Measurements from ENCODE around the gene MICAL3. TPM values are rescaled to one million over a fixed set of nuclear protein-coding genes. Genes with fewer than 3 reads are reported as not detected.
A peak's percentile ranks its signal among the peaks of the same experiment; 100 is the strongest.

MICAL3 gene
- total RNA-seq, 1 donor from 2014 or later = 47.9 TPM

- no peak for DNase-seq (ENCODE audit: extremely low spot score, unreplicated experiment)
- H3K4me3 Mint-ChIP-seq (ENCODE audit: unreplicated experiment) = no peak overlapping the region
- no peak overlapping the region for H3K27ac Mint-ChIP-seq (ENCODE audit: unreplicated experiment)
- H3K36me3 Mint-ChIP-seq (ENCODE audit: unreplicated experiment) = no peaks in the 10 kb centered on the region
- peaks cover 38% of the 10 kb centered on the region for H3K4me1 Mint-ChIP-seq (ENCODE audit: unreplicated experiment)
- TF ChIP-seq, protein P1, sequence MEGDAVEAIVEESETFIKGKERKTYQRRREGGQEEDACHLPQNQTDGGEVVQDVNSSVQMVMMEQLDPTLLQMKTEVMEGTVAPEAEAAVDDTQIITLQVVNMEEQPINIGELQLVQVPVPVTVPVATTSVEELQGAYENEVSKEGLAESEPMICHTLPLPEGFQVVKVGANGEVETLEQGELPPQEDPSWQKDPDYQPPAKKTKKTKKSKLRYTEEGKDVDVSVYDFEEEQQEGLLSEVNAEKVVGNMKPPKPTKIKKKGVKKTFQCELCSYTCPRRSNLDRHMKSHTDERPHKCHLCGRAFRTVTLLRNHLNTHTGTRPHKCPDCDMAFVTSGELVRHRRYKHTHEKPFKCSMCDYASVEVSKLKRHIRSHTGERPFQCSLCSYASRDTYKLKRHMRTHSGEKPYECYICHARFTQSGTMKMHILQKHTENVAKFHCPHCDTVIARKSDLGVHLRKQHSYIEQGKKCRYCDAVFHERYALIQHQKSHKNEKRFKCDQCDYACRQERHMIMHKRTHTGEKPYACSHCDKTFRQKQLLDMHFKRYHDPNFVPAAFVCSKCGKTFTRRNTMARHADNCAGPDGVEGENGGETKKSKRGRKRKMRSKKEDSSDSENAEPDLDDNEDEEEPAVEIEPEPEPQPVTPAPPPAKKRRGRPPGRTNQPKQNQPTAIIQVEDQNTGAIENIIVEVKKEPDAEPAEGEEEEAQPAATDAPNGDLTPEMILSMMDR (IDR thresholded peaks at IDR 0.05) = no peak
- no peaks in the 10 kb centered on the region for H3K9me3 Mint-ChIP-seq (ENCODE audit: unreplicated experiment)
- no peaks in the 10 kb centered on the region for H3K27me3 Mint-ChIP-seq (ENCODE audit: unreplicated experiment)
Observed at GRCh38 chr22:17778412-17778976, 245.9 kb downstream of the MICAL3 start.

DNA sequence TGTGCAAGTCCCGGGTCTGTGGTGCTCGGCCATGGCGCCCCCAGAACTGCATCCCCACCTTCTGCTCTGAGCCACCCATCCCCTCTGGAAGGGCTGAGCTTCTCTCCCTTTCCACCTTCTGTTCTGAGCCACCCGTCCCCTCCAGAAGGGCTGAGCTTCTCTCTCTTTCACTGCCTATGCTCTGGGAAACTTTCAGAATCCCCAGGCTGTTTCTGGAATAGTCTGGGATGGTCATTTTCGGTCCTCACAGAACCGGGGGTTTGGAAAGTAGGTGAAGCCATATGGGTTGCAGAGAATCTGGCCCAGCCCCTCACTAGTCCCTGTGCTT is 246.7 kb downstream of the MICAL3 start:
- Mint-ChIP-seq H3K4me3 (ENCODE audit: unreplicated experiment) (no peak overlapping the region), H3K36me3 (ENCODE audit: unreplicated experiment) (no peaks in the 10 kb centered on the region), H3K9me3 (ENCODE audit: unreplicated experiment) (no peaks in the 10 kb centered on the region), H3K4me1 (ENCODE audit: unreplicated experiment) (peaks cover 40% of the 10 kb centered on the region), H3K27me3 (ENCODE audit: unreplicated experiment) (no peaks in the 10 kb centered on the region), H3K27ac (ENCODE audit: unreplicated experiment) (no peak overlapping the region)
- no peak for DNase-seq (ENCODE audit: extremely low spot score, unreplicated experiment)
- TF ChIP-seq, protein P1 (IDR thresholded peaks at IDR 0.05) = no peak

DNA sequence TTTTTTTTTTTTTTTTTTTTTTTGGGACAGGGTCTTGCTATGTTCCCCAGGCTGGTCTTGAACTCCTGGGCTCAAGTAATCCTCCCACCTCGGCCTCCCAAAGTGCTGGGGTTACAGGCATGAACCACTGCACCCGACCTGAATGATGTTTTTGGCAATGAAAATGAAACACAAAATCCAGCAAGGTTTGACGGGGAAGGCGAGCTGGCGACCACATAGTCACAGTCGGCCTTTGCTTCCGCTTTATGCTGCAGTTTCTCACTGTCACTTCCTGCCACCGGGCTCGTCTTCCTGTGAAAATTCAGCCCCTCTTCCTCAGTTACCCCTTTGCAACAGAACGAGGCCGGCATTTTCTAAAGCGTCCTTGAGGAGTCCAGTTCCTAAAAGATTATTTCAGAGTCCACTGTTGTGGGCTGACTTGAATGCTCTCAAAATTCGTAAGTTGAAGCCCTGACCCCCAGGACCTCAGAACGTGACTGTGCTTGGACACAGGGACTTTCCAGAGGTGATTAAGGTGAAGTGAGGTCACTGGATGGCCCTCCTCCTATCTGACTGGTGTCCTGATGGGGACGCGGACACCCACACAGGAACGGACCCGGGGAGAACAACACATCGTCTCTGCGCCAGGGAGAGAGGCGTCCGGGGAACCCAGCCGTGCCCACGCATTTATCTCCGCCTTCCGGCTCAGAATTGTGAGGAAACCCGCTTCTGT is 247.2 kb downstream of the MICAL3 start:
- H3K9me3 Mint-ChIP-seq (ENCODE audit: unreplicated experiment) = no peaks in the 10 kb centered on the region
- no peak for DNase-seq (ENCODE audit: extremely low spot score, unreplicated experiment)
- H3K36me3 Mint-ChIP-seq (ENCODE audit: unreplicated experiment) = no peaks in the 10 kb centered on the region
- H3K27ac Mint-ChIP-seq (ENCODE audit: unreplicated experiment) = no peak overlapping the region
- TF ChIP-seq, protein P1 (IDR thresholded peaks at IDR 0.05) = no peak
- no peaks in the 10 kb centered on the region for H3K27me3 Mint-ChIP-seq (ENCODE audit: unreplicated experiment)
- H3K4me1 Mint-ChIP-seq (ENCODE audit: unreplicated experiment) = peaks cover 40% of the 10 kb centered on the region
- H3K4me3 Mint-ChIP-seq (ENCODE audit: unreplicated experiment) = no peak overlapping the region

DNA sequence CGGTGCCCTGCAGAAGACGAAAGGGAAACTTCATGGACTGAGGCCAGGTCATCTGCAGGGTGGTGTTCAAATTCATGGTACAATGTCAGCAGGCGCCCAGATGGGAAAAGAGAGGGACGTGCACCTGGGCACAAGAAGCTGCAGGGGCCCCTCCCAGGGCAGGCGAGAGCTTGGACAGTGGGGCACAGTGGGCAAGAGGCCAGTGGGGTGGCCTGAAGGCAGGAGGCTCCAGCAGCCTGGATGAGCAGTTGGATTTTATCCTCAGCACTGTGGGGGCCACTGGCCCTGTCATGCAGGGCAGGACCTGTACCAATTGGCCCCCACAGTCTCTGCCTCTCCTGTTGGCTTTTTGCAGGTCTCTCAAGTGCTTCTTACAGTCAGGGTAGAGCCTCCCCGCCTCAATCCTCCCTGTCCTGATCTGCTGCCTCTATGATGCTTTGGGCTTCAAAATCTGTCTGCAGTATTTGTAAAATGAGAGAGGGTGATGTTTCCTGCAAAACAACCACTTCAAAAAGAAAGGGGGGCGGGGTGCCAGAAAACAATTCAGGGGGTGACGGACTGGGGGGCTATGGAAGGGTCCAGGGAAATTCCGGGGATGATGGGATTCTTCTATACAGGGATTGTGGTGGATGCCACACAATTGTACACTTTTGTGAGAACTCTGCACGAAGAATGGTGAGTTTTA is 248.4 kb downstream of the MICAL3 start:
- no peak overlapping the region for H3K27ac Mint-ChIP-seq (ENCODE audit: unreplicated experiment)
- peaks cover 29% of the 10 kb centered on the region for H3K4me1 Mint-ChIP-seq (ENCODE audit: unreplicated experiment)
- no peaks in the 10 kb centered on the region for H3K9me3 Mint-ChIP-seq (ENCODE audit: unreplicated experiment)
- peak overlapping the region; percentile 11 for H3K4me3 Mint-ChIP-seq (ENCODE audit: unreplicated experiment)
- H3K36me3 Mint-ChIP-seq (ENCODE audit: unreplicated experiment) = no peaks in the 10 kb centered on the region
- no peaks in the 10 kb centered on the region for H3K27me3 Mint-ChIP-seq (ENCODE audit: unreplicated experiment)
- no peak for DNase-seq (ENCODE audit: extremely low spot score, unreplicated experiment)
- TF ChIP-seq, protein P1 (IDR thresholded peaks at IDR 0.05) = no peak

Measured in osteocyte (in vitro differentiated cells).